WTC11 (cell line): ENCODE data around the gene ANKRD18A.

Source experiments
- CTCF ChIP-seq: fragments of 200-600 bp; IDR thresholded peaks from 2 replicates; pipeline ENCODE4 v1.8.0; 2022; ENCODE audit warnings: antibody characterized with exemption
- ELF4 ChIP-seq: sonication (generic); formaldehyde crosslinking; IDR thresholded peaks from 2 replicates; pipeline ENCODE4 v1.8.1; 2022; ENCODE audit warnings: low read depth, mild to moderate bottlenecking, moderate library complexity, missing genetic modification reagents
- ZNF219 ChIP-seq: sonication (generic); formaldehyde crosslinking; IDR thresholded peaks from 2 replicates; pipeline ENCODE4 v1.8.0; 2023; ENCODE audit warnings: missing genetic modification reagents, mild to moderate bottlenecking, borderline replicate concordance
- ZNF263 ChIP-seq: sonication (generic); formaldehyde crosslinking; IDR thresholded peaks from 2 replicates; pipeline ENCODE4 v1.8.1; 2022; ENCODE audit warnings: low read depth, mild to moderate bottlenecking, moderate library complexity, missing genetic modification reagents
- TF ChIP-seq, protein P1 (sequence below): sonication (generic); formaldehyde crosslinking; IDR thresholded peaks from 2 replicates; pipeline ENCODE4 v1.8.0; 2022; ENCODE audit warnings: mild to moderate bottlenecking, missing genetic modification reagents

DNA sequence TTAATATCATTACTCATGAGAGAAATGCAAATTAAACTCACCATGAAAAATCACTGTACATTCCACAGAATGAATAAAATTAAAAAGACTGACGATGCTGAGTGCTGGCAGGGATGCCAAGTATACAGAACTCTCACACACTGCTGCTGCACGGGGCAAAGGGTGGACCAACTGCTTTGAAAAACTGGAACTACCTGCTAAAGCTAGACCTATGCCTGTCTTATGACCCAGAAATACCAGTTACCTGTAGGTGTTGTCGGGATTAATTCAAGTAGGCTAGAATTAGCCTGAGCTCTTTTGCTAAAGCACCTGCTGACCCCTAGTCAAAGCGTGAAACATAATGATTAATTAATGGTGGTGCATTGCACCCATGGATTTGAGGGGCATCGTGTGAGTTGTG, 36.5 kb upstream of the ANKRD18A start:
- TF ChIP-seq CTCF, result no peak
- no peak for TF ChIP-seq ZNF219 (CRISPR knock-in tag)
- TF ChIP-seq ZNF263 (CRISPR knock-in tag), result no peak
- TF ChIP-seq, protein P1, sequence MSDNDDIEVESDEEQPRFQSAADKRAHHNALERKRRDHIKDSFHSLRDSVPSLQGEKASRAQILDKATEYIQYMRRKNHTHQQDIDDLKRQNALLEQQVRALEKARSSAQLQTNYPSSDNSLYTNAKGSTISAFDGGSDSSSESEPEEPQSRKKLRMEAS (CRISPR knock-in tag), result no peak
- TF ChIP-seq ELF4 (CRISPR knock-in tag), result no peak
